ENCODE results near the gene UGT1A7. TPM values are rescaled to one million over a fixed set of nuclear protein-coding genes. Genes with fewer than 3 reads are reported as not detected.

Gene UGT1A7
- total and polyA plus RNA-seq, 9 of the 15 experiments (the other 6 are each of a cell fraction or from before 2014, with no cell fraction given) = not detected

DNA sequence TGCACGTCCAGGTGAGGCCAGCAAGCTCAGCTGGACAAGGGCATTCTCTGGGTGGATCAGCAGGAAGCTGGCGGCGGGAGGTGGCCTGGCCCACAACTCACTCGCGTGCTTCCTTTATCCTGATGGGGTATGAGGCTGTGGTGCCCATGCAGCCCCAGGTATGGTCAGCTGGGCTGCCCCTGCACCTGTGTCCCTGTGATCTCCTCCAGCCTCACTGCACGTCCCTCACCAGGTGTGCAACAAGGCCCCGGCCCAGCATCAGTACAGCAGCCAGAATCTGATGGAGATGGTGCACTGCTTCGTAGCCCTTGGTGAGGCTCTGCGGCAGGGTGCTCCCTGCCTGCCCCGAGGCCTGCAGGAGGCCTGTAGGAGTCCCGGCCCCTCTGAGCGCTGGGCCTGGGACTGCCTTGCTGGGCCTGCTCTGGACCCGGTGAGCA, 114.1 kb downstream of the UGT1A7 start:
- ATAC-seq = no peak

More for the DNA sequence above, 114.1 kb downstream of the UGT1A7 start:
- peaks cover 0 to 38% of the 10 kb centered on the region in 2 experiments; a peak in 2 of 5 replicates for H3K27me3 ChIP-seq (ENCODE audit: control insufficient read depth in 2 of 2, insufficient read depth in 2 of 2, low read length in 2 of 2)
- H4K20me1 ChIP-seq (replicated peaks; ENCODE audit: control insufficient read depth, insufficient read depth, low read length) = no peaks in the 10 kb centered on the region
- in situ Hi-C loops (cut with MboI) (no loop called here), intact Hi-C loops (cut with micrococcal nuclease) (no loop called here)
- no peak for FAIRE-seq
- H3K9ac ChIP-seq (ENCODE audit: insufficient read depth in 1 of 2, low read depth in 2 of 2, low read length in 2 of 2) = no peak overlapping the region
- ChIA-PET CTCF (ENCODE audit: low intra/inter-chr PET ratio) (no interaction called here), POLR2A (no interaction called here)
- H3K9me3 ChIP-seq (replicated peaks; ENCODE audit: control insufficient read depth, insufficient read depth, low read depth, low read length) = no peaks in the 10 kb centered on the region
- WGBS (ENCODE audit: insufficient coverage, low coverage, missing lambda C conversion rate) = 9% methylated on average over 9 of the region's 13 CpGs
- H3K79me2 ChIP-seq (ENCODE audit: control insufficient read depth, insufficient read depth, low read length) = no peaks in the 10 kb centered on the region
- no peak overlapping the region for H3K27ac ChIP-seq (ENCODE audit: extremely low read depth, low read depth, low read length)
- no peaks in the 10 kb centered on the region for H3K9me1 ChIP-seq (ENCODE audit: control insufficient read depth, insufficient read depth, low read length)
- no peak overlapping the region for H2AFZ ChIP-seq (ENCODE audit: low read depth, low read length)
- no peak for DNase-seq (ENCODE audit: extremely low read depth in 1 of 4, low spot score in 3 of 4)
- H3K4me1 ChIP-seq (replicated peaks in 1 of 2; ENCODE audit: control insufficient read depth in 2 of 2, insufficient read depth in 2 of 2, low read length in 2 of 2) = no peaks in the 10 kb centered on the region; a peak in 1 of 5 replicates
- H3K36me3 ChIP-seq (ENCODE audit: control insufficient read depth, insufficient read depth, low read length) = no peaks in the 10 kb centered on the region
- BruUV-seq (replicated peaks) = no TSS peak
- no peak for TF ChIP-seq HMBOX1 (IDR thresholded peaks at IDR 0.05)
- no peak for TF ChIP-seq KAT7 (CRISPR knock-in tag; IDR thresholded peaks at IDR 0.05; ENCODE audit: borderline replicate concordance)
- TF ChIP-seq SMARCE1 (IDR thresholded peaks at IDR 0.05) = no peak
- TF ChIP-seq, protein P1, sequence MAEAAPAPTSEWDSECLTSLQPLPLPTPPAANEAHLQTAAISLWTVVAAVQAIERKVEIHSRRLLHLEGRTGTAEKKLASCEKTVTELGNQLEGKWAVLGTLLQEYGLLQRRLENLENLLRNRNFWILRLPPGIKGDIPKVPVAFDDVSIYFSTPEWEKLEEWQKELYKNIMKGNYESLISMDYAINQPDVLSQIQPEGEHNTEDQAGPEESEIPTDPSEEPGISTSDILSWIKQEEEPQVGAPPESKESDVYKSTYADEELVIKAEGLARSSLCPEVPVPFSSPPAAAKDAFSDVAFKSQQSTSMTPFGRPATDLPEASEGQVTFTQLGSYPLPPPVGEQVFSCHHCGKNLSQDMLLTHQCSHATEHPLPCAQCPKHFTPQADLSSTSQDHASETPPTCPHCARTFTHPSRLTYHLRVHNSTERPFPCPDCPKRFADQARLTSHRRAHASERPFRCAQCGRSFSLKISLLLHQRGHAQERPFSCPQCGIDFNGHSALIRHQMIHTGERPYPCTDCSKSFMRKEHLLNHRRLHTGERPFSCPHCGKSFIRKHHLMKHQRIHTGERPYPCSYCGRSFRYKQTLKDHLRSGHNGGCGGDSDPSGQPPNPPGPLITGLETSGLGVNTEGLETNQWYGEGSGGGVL (CRISPR knock-in tag; IDR thresholded peaks at IDR 0.05) = no peak
- no peak for TF ChIP-seq NEUROD1 (IDR thresholded peaks at IDR 0.05; ENCODE audit: borderline replicate concordance, low read depth, low read length, partially characterized antibody)
- no peak overlapping the region for H3K4me3 ChIP-seq
- no peak overlapping the region for H3K4me2 ChIP-seq (ENCODE audit: insufficient read depth, low read length)
